Gastrocnemius medialis (tissue), 4 donors: ENCODE data around the gene MAN1B1.

Experiments
- POLR2A ChIP-seq, 2 donors: fragments of 450-650 bp; IDR thresholded peaks; one replicate each; pipeline ENCODE4 v1.6.1; 2017; ENCODE audit warnings: antibody characterized with exemption in 2 of 2, mild to moderate bottlenecking in 2 of 2, moderate library complexity in 2 of 2
- TF ChIP-seq, protein P1 (sequence below), 5 experiments: fragments of 450-650 bp in 3 of 5; fragments of 200-600 bp in 2 of 5; sonication (generic) in 2 of 5; IDR thresholded peaks in 4 of 5; conservative IDR thresholded peaks in 1 of 5; 1 replicate in 4 of 5; 2 replicates in 1 of 5; pipeline ENCODE4 v1.5.1; 2016 to 2019; ENCODE audit warnings: antibody characterized with exemption in 5 of 5, mild to moderate bottlenecking in 3 of 5, moderate library complexity in 3 of 5

DNA sequence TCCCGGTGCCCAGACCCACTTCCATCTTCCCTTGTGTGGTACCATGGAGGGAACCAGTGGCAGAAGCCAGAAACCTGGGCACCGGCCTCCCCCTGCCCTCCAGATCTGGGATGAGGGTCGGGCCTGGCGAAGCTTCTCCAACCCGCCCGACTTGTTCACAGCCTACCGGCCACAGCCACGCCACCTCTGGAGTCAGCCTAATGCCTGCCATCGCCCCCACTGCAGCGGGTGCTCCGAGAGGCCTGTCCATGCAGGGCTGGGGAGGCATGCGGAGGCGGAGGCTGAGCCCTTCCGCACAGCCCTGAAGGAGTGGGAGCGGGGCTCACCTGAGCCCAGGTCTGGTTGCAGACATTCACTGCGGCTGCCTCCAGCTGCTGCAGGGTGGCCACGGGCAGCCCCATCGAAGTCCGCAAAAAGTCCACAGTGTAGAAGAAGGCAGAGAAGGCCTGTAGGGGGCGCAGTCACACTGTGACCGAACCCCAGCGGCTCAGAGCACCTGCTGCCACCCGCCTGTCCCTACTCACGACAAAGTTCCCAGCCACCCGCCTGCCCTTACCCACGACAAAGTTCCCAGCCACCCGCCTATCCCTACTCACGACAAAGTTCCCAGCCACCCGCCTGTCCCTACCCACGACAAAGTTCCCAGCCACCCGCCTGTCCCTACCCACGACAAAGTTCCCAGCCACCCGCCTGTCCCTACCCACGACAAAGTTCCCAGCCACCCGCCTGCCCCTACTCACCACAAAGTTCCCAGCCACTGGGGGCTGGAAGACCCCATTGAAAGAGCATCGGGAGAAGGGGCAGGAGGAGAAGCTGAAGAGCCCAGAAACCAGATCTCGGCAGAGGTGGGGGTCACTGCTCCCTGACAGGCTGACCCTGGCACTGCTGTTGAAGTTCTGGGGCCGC lies 37.0 kb upstream of the MAN1B1 start:
- TF ChIP-seq, protein P1, sequence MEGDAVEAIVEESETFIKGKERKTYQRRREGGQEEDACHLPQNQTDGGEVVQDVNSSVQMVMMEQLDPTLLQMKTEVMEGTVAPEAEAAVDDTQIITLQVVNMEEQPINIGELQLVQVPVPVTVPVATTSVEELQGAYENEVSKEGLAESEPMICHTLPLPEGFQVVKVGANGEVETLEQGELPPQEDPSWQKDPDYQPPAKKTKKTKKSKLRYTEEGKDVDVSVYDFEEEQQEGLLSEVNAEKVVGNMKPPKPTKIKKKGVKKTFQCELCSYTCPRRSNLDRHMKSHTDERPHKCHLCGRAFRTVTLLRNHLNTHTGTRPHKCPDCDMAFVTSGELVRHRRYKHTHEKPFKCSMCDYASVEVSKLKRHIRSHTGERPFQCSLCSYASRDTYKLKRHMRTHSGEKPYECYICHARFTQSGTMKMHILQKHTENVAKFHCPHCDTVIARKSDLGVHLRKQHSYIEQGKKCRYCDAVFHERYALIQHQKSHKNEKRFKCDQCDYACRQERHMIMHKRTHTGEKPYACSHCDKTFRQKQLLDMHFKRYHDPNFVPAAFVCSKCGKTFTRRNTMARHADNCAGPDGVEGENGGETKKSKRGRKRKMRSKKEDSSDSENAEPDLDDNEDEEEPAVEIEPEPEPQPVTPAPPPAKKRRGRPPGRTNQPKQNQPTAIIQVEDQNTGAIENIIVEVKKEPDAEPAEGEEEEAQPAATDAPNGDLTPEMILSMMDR (IDR thresholded peaks at IDR 0.05 in 4 of 5, conservative IDR thresholded peaks at IDR 0.05 in 1 of 5), result peak in 3 of 5 experiments; percentile 6 to 44 (median 42)
- no peak for TF ChIP-seq POLR2A (IDR thresholded peaks at IDR 0.05)
